ENCODE measurements around the gene SMR3A.

GRCh38 chr4:70337886-70338420, 22.6 kb upstream of the SMR3A start:
- TF ChIP-seq POLR2A (IDR thresholded peaks at IDR 0.05; ENCODE audit: low read length): no peak
- TF ChIP-seq GATA1 (IDR thresholded peaks at IDR 0.05; ENCODE audit: low read depth, low read length): no peak

Measured in erythroblast (primary cell).